Smooth muscle cell (in vitro differentiated cells): ENCODE data around the gene CBX7. TPM values are rescaled to one million over a fixed set of nuclear protein-coding genes. Genes with fewer than 3 reads are reported as not detected.

Source experiments
- DNase-seq: peaks from one replicate; lab custom pipeline; 2025; ENCODE audit not compliant: unreplicated experiment; lab: John Stamatoyannopoulos, UW
- H2AFZ ChIP-seq: fragments of 200-600 bp; sonication (generic); 2 replicates; pipeline ENCODE4 v1.6.0; 2016; ENCODE audit warnings: antibody characterized with exemption, low read depth, mild to moderate bottlenecking
- H3F3A ChIP-seq: fragments of 200-600 bp; sonication (generic); 2 replicates; pipeline ENCODE4 v1.6.0; 2017; ENCODE audit warnings: antibody characterized with exemption, low read depth
- H3K27ac ChIP-seq: fragments of 200-600 bp; sonication (generic); 2 replicates; pipeline ENCODE4 v1.5.1; 2016; ENCODE audit warnings: low read depth, mild to moderate bottlenecking
- H3K27me3 ChIP-seq: fragments of 200-600 bp; sonication (generic); 2 replicates; pipeline ENCODE4 v1.6.1; 2016; ENCODE audit warnings: low read depth, mild to moderate bottlenecking
- H3K36me3 ChIP-seq: fragments of 200-600 bp; sonication (generic); 2 replicates; pipeline ENCODE4 v1.5.1; 2016; ENCODE audit warnings: low read depth
- H3K4me1 ChIP-seq: fragments of 200-600 bp; sonication (generic); 2 replicates; pipeline ENCODE4 v1.5.1; 2016; ENCODE audit warnings: low read depth
- H3K4me2 ChIP-seq: fragments of 200-600 bp; sonication (generic); 2 replicates; pipeline ENCODE4 v1.6.0; 2016; ENCODE audit warnings: mild to moderate bottlenecking
- H3K4me3 ChIP-seq: fragments of 200-600 bp; sonication (generic); 2 replicates; pipeline ENCODE4 v1.5.1; 2016; ENCODE audit warnings: mild to moderate bottlenecking
- H3K79me2 ChIP-seq: fragments of 200-600 bp; sonication (generic); 2 replicates; pipeline ENCODE4 v1.6.0; 2016; ENCODE audit warnings: low read depth, mild to moderate bottlenecking
- H3K9ac ChIP-seq: fragments of 200-600 bp; sonication (generic); 2 replicates; pipeline ENCODE4 v1.6.0; 2016; ENCODE audit warnings: low read depth
- H3K9me3 ChIP-seq: fragments of 200-600 bp; sonication (generic); replicated peaks from 2 replicates; pipeline ENCODE4 v1.5.1; 2016; ENCODE audit warnings: low read depth
- H4K20me1 ChIP-seq: fragments of 200-600 bp; sonication (generic); 2 replicates; pipeline ENCODE4 v1.6.0; 2016; ENCODE audit warnings: low read depth
- WGBS: methylation state at CpG from one replicate; pipeline ENCODE4 v1.1.7; 2016; ENCODE audit warnings: low lambda C conversion rate; 5-methylcytosine and 5-hydroxymethylcytosine counted together
- polyA plus RNA-seq: library from polyadenylated mRNA; unstranded; fragments of >200 nt; fragmentation: Nextera tagmentation; extraction: Ambion mirVana; gene quantifications from 2 replicates; pipeline ENCODE4 v1.2.1, GENCODE V29; 2016
- total RNA-seq: library from RNA; depleted of rRNA; stranded (reverse); fragments of >200 nt; gene quantifications from 2 replicates; pipeline ENCODE4 v1.2.3, GENCODE V29; 2014
- TF ChIP-seq, protein P1 (sequence below): fragments of 200-600 bp; sonication (generic); IDR thresholded peaks from 2 replicates; pipeline ENCODE4 v1.5.1; 2017; ENCODE audit warnings: borderline replicate concordance, mild to moderate bottlenecking, antibody characterized with exemption; ENCODE audit not compliant: insufficient read depth, poor library complexity, severe bottlenecking

CBX7 gene
- total and polyA plus RNA-seq, 2 experiments from 2014 or later = 0.40 to 1.7 TPM

DNA sequence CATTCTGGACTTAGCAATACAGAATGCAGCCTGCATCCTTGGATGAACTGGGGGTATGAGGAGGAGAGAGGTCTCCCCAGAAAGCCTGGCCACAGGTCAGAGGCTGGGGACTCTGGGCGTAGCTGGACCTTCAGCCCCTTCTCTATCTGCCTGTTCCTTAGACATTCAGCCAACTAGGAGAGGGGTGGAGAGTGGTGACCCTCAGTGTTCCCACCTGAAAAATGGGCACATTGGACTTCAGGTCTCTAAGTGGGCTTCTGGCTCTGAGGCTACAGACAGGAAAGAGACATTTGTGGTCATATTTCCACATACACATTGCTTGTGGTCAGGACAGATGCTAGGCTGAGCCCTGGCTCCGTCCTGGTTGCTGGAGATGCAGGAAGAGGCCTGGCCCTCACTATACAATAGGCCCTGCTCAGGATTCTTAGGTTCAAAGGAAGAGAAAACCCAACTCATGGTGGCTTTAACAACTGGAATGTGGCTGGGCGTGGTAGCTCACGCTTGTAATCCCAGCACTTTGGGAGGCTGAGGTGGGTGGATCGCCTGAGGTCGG lies 30.1 kb upstream of the CBX7 start:
- H3F3A ChIP-seq = no peaks in the 10 kb centered on the region
- H3K4me2 ChIP-seq = no peak overlapping the region
- H3K4me3 ChIP-seq = no peak overlapping the region
- TF ChIP-seq, protein P1, sequence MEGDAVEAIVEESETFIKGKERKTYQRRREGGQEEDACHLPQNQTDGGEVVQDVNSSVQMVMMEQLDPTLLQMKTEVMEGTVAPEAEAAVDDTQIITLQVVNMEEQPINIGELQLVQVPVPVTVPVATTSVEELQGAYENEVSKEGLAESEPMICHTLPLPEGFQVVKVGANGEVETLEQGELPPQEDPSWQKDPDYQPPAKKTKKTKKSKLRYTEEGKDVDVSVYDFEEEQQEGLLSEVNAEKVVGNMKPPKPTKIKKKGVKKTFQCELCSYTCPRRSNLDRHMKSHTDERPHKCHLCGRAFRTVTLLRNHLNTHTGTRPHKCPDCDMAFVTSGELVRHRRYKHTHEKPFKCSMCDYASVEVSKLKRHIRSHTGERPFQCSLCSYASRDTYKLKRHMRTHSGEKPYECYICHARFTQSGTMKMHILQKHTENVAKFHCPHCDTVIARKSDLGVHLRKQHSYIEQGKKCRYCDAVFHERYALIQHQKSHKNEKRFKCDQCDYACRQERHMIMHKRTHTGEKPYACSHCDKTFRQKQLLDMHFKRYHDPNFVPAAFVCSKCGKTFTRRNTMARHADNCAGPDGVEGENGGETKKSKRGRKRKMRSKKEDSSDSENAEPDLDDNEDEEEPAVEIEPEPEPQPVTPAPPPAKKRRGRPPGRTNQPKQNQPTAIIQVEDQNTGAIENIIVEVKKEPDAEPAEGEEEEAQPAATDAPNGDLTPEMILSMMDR = no peak
- H3K27ac ChIP-seq = no peak overlapping the region
- H3K79me2 ChIP-seq = no peaks in the 10 kb centered on the region
- no peaks in the 10 kb centered on the region for H3K9me3 ChIP-seq
- DNase-seq = no peak
- no peaks in the 10 kb centered on the region for H4K20me1 ChIP-seq
- no peak overlapping the region for H2AFZ ChIP-seq
- no peaks in the 10 kb centered on the region for H3K4me1 ChIP-seq
- no peak overlapping the region for H3K9ac ChIP-seq
- H3K36me3 ChIP-seq = no peaks in the 10 kb centered on the region
- H3K27me3 ChIP-seq = no peaks in the 10 kb centered on the region
- 90% methylated on average over 6 of the region's 6 CpGs for WGBS

DNA sequence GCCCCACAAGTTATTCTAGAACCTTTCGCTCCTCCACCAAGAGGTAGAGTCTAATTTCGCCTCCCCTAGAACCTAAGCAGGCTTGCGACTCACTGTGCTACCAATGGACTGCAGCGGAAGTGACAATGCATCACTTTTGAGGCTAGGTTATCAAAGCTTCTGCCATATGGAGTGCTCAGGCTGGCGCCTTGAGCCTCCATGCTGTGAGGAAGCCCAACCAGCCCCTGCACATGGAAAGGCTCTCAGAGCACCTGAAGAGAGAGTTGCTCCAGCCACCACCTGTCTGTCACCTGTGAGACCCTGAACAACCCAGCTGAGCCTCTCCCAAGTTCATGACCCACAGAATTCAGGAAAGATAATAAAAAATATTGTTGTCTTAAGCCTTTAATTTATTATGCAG lies 29.3 kb upstream of the CBX7 start:
- no peak for DNase-seq
- WGBS = 63% methylated on average over 5 of the region's 5 CpGs

DNA sequence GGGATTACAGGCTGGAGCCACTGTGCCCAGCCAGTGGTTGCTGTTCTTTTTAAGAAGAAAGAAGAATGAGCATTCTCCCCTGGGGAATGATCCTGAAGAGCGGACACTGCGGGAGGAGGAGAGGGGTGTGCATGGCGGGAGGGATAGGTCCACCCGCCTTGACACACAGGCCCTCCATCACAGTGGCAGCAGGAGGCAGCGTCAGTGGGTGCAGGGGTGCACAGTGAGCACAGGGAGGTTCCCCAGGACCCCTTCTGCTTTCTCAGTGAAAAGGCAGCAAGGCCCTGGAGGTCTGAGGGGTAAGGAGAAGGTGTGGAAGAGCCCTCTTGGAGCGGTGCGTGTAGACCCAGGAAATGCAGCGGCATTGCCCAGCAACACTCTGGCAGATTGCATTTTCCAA lies 28.9 kb upstream of the CBX7 start:
- H3K9ac ChIP-seq = no peak overlapping the region
- H3K9me3 ChIP-seq = no peaks in the 10 kb centered on the region
- peaks cover under 1% of the 10 kb centered on the region for H3K4me1 ChIP-seq
- WGBS = 99% methylated on average over 8 of the region's 8 CpGs
- H4K20me1 ChIP-seq = no peaks in the 10 kb centered on the region
- H2AFZ ChIP-seq = no peak overlapping the region
- TF ChIP-seq, protein P1 = no peak
- DNase-seq = no peak
- no peak overlapping the region for H3K27ac ChIP-seq
- H3K4me2 ChIP-seq = no peak overlapping the region
- no peaks in the 10 kb centered on the region for H3K79me2 ChIP-seq
- H3K36me3 ChIP-seq = no peaks in the 10 kb centered on the region
- no peak overlapping the region for H3K4me3 ChIP-seq
- H3F3A ChIP-seq = peaks cover 4% of the 10 kb centered on the region
- H3K27me3 ChIP-seq = no peaks in the 10 kb centered on the region

More for the DNA sequence above, 29.3 kb upstream of the CBX7 start:
- Histone ChIP-seq H3K36me3 (no peaks in the 10 kb centered on the region), H3K9ac (no peak overlapping the region), H2AFZ (no peak overlapping the region), H3K27me3 (no peaks in the 10 kb centered on the region), H4K20me1 (no peaks in the 10 kb centered on the region), H3K9me3 (no peaks in the 10 kb centered on the region), H3K4me3 (no peak overlapping the region), H3K4me1 (no peaks in the 10 kb centered on the region), H3K27ac (no peak overlapping the region), H3K79me2 (no peaks in the 10 kb centered on the region), H3K4me2 (no peak overlapping the region), H3F3A (no peaks in the 10 kb centered on the region)
- TF ChIP-seq, protein P1 = no peak

DNA sequence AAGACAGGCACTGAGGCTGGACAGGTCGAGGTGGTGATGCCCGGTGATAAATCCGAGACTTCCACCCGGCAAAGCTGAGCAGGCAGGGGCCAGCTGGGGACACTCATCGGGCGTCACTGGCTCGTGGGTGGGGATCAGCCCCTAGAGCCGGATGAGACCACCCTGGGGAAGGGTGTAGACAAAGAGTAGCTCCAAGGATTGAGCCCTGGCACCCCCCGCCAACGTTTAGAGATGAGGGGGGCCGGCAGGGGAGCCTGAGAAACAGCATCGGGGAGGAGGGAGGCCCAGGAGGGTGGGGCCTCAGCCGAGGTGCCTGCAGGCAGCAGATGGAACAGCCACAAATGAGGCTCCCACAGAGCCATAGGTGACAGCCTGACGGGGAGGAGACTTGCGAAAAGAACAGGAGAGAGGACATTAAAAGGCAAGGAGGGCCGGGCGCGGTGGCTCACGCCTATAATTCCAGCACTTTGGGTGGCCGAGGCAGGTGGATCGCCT lies 27.4 kb upstream of the CBX7 start:
- Histone ChIP-seq H3K4me3 (no peak overlapping the region), H3K4me2 (no peak overlapping the region), H3K79me2 (no peaks in the 10 kb centered on the region), H4K20me1 (no peaks in the 10 kb centered on the region), H3K36me3 (no peaks in the 10 kb centered on the region), H3K27ac (no peak overlapping the region), H2AFZ (no peak overlapping the region), H3F3A (peaks cover 19% of the 10 kb centered on the region), H3K9me3 (no peaks in the 10 kb centered on the region), H3K4me1 (peaks cover 16% of the 10 kb centered on the region), H3K27me3 (no peaks in the 10 kb centered on the region), H3K9ac (no peak overlapping the region)
- TF ChIP-seq, protein P1 = no peak
- DNase-seq = no peak
- WGBS = 51% methylated on average over 21 of the region's 21 CpGs
